Upper lobe of left lung (tissue), 6 donors: ENCODE measurements around the gene ADGRV1. TPM values are rescaled to one million over a fixed set of nuclear protein-coding genes. Genes with fewer than 3 reads are reported as not detected.

Source experiments
- ATAC-seq, 2 donors: fragments of 200-7000 bp; cut with Tn5 transposase; one replicate each; pipeline ENCODE4 v1.9.1; 2022; ENCODE audit warnings: mild to moderate bottlenecking in 2 of 2, moderate library complexity in 2 of 2; ENCODE audit not compliant: low FRiP score in 2 of 2
- DNase-seq, 2 donors: peaks; one replicate each; pipeline ENCODE4 v3.0.0-alpha.2; 2019 to 2020
- H3K27ac ChIP-seq, 4 donors: fragments of 200-600 bp; sonication (generic); one replicate each; pipeline ENCODE4 v1.5.1; 2016 to 2019
- H3K27me3 ChIP-seq, 4 donors: fragments of 200-600 bp; sonication (generic); one replicate each; pipeline ENCODE4 v1.5.1; 2017 to 2019
- H3K36me3 ChIP-seq, 4 donors: fragments of 200-600 bp; sonication (generic); one replicate each; pipeline ENCODE4 v1.5.1; 2016 to 2019
- H3K4me1 ChIP-seq, 4 donors: fragments of 200-600 bp; sonication (generic); one replicate each; pipeline ENCODE4 v1.5.1; 2018 to 2019
- H3K4me3 ChIP-seq, 4 donors: fragments of 200-600 bp; sonication (generic); one replicate each; pipeline ENCODE4 v1.5.1; 2017 to 2019; ENCODE audit warnings: mild to moderate bottlenecking in 2 of 4, moderate library complexity in 1 of 4
- H3K9me3 ChIP-seq, 4 donors: fragments of 200-600 bp; sonication (generic); one replicate each; pipeline ENCODE4 v1.5.1; 2018 to 2019
- EP300 ChIP-seq, 4 donors: sonication (generic); formaldehyde crosslinking; IDR thresholded peaks; one replicate each; pipeline ENCODE4 v1.5.1; 2017; ENCODE audit warnings: antibody characterized with exemption in 4 of 4, control low read depth in 2 of 4
- POLR2A ChIP-seq, 4 donors: fragments of 450-650 bp; IDR thresholded peaks; one replicate each; pipeline ENCODE4 v1.5.1; 2016 to 2017; ENCODE audit warnings: antibody characterized with exemption in 4 of 4, mild to moderate bottlenecking in 2 of 4
- POLR2AphosphoS5 ChIP-seq, 2 donors: sonication (generic); formaldehyde crosslinking; IDR thresholded peaks; one replicate each; pipeline ENCODE4 v1.5.1; 2017; ENCODE audit warnings: antibody characterized with exemption in 2 of 2
- WGBS, 2 donors: methylation state at CpG; one replicate each; pipeline ENCODE4 v1.1.5; 2017 to 2018; 5-methylcytosine and 5-hydroxymethylcytosine counted together
- total RNA-seq, 6 donors: library from RNA; depleted of rRNA in 4 of 6; stranded (reverse); fragments of >200 nt in 4 of 6; gene quantifications; one replicate each; pipeline versions ENCODE4 v1.1.0 to v1.2.1, GENCODE V29; 2016 to 2021
- TF ChIP-seq, protein P1 (sequence below), 6 experiments: fragments of 450-650 bp in 4 of 6; fragments of 200-600 bp in 2 of 6; sonication (generic) in 2 of 6; IDR thresholded peaks; one replicate each; pipeline ENCODE4 v1.5.1; 2016 to 2019; ENCODE audit warnings: antibody characterized with exemption in 6 of 6
- donor health status: DM: no; HTN: no; CAD: no; lungs with moderate emphysema.
- donor health status: DM: no; HTN: yes; CAD: no; lungs with severe emphysema.

ADGRV1 gene
- total RNA-seq, 6 donors from 2014 or later = 22.3 to 129 (median 60.4) TPM

DNA sequence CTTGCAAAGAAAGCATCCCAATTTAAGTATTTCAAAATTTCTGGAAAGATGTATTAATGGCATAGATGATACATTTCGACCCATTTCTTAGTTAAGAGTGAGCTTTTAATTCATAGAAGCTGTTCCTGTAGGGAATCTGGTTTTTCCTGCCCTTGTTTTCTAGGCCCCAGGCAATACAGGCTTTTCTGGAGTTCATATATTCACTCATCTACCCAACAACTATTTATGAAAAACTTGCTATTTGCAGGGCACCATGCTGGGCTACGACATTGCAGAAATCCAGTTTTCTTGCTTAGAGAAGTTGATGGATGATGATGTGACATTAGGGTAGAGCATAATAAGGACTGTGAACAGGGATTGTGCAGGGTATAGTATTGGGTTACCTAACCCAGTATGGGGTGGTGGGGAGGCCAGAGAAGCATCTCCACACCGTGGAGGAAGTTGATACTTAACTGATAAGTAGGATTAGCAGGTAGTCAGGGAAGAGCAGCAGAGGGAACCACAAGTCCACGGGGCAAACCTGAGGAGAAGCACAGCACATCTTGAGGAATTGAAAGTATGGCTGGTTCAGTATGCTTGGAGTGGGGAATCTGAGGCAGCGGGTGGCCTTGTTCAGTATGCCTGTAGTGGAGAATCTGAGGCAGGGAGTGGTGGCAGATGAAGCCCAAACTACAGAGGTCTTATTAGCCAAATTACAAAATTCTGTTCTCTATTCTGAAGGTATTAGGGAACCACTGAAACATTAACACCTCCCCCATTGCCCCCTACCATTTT lies 577.1 kb downstream of the ADGRV1 start:
- TF ChIP-seq POLR2AphosphoS5 (IDR thresholded peaks at IDR 0.05) (no peak), POLR2A (IDR thresholded peaks at IDR 0.05) (no peak), EP300 (IDR thresholded peaks at IDR 0.05) (no peak)
- TF ChIP-seq, protein P1, sequence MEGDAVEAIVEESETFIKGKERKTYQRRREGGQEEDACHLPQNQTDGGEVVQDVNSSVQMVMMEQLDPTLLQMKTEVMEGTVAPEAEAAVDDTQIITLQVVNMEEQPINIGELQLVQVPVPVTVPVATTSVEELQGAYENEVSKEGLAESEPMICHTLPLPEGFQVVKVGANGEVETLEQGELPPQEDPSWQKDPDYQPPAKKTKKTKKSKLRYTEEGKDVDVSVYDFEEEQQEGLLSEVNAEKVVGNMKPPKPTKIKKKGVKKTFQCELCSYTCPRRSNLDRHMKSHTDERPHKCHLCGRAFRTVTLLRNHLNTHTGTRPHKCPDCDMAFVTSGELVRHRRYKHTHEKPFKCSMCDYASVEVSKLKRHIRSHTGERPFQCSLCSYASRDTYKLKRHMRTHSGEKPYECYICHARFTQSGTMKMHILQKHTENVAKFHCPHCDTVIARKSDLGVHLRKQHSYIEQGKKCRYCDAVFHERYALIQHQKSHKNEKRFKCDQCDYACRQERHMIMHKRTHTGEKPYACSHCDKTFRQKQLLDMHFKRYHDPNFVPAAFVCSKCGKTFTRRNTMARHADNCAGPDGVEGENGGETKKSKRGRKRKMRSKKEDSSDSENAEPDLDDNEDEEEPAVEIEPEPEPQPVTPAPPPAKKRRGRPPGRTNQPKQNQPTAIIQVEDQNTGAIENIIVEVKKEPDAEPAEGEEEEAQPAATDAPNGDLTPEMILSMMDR (IDR thresholded peaks at IDR 0.05) = no peak
- WGBS, 2 donors = 83 to 91% methylated on average over 5 of the region's 5 CpGs
- ATAC-seq = no peak
- Histone ChIP-seq H3K27me3 (no peaks in the 10 kb centered on the region), H3K4me1 (peaks cover 0 to 13% (median 10%) of the 10 kb centered on the region in 4 donors), H3K27ac (no peak overlapping the region), H3K9me3 (no peaks in the 10 kb centered on the region), H3K36me3 (no peaks in the 10 kb centered on the region), H3K4me3 (no peak overlapping the region)
- no peak for DNase-seq

DNA sequence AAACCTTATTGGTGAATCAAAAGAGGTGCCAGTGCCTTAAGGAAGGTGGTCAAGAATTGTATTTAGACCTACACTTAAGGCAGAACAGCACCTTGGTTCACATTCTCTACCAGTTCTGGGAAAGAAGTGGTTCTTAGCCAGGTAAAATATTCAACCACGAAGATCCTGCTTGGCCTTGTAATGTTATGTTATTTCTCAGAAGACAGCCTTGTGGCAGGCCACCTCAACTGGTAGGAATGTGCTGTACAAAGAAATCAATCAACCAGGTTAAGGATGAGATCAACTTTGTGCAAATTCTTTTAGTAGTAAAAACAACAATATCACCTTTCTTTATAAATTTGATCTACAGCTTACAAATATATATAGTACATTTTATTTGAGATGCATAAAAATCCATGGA lies 577.7 kb downstream of the ADGRV1 start:
- ATAC-seq (no peak), DNase-seq (no peak)
- H3K27me3 ChIP-seq = no peaks in the 10 kb centered on the region
- peaks cover 0 to 13% (median 10%) of the 10 kb centered on the region in 4 donors for H3K4me1 ChIP-seq
- no peak overlapping the region for H3K4me3 ChIP-seq
- TF ChIP-seq POLR2AphosphoS5 (IDR thresholded peaks at IDR 0.05) (no peak), EP300 (IDR thresholded peaks at IDR 0.05) (no peak)
- TF ChIP-seq, protein P1 (IDR thresholded peaks at IDR 0.05) = no peak
- no peaks in the 10 kb centered on the region for H3K36me3 ChIP-seq
- H3K27ac ChIP-seq = no peak overlapping the region
- H3K9me3 ChIP-seq = no peaks in the 10 kb centered on the region
- WGBS, 2 donors = 59 to 63% methylated on average over 1 of the region's 1 CpG

DNA sequence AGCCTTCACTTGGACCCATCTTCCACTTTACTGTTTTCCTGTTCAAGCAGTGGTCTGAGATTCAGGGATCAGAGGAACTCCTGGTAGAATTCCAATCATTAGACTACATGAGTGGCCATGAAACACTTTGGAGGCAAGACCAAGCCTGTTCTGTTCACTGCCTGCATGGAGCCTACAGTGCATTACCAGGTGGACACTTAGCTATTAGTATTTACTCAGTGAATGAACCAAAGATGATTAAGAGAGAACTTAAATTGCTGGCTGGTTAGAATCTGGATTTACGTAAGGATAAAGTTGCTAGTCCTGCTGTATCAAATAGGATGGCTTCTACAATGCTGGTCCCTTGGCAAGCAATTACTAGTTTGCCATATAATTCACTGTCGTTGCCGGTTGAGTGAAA lies 579.0 kb downstream of the ADGRV1 start:
- H3K27me3 ChIP-seq = no peaks in the 10 kb centered on the region
- TF ChIP-seq POLR2AphosphoS5 (IDR thresholded peaks at IDR 0.05) (no peak), EP300 (IDR thresholded peaks at IDR 0.05) (no peak), POLR2A (IDR thresholded peaks at IDR 0.05) (no peak)
- TF ChIP-seq, protein P1 (IDR thresholded peaks at IDR 0.05) = no peak
- H3K4me1 ChIP-seq = peaks cover 9 to 16% (median 13%) of the 10 kb centered on the region in 4 donors
- DNase-seq (no peak), ATAC-seq (no peak)
- no peak overlapping the region for H3K27ac ChIP-seq
- no peaks in the 10 kb centered on the region for H3K9me3 ChIP-seq
- WGBS, 2 donors = 88 to 100% methylated on average over 3 of the region's 3 CpGs
- no peak overlapping the region for H3K4me3 ChIP-seq
- no peaks in the 10 kb centered on the region for H3K36me3 ChIP-seq

DNA sequence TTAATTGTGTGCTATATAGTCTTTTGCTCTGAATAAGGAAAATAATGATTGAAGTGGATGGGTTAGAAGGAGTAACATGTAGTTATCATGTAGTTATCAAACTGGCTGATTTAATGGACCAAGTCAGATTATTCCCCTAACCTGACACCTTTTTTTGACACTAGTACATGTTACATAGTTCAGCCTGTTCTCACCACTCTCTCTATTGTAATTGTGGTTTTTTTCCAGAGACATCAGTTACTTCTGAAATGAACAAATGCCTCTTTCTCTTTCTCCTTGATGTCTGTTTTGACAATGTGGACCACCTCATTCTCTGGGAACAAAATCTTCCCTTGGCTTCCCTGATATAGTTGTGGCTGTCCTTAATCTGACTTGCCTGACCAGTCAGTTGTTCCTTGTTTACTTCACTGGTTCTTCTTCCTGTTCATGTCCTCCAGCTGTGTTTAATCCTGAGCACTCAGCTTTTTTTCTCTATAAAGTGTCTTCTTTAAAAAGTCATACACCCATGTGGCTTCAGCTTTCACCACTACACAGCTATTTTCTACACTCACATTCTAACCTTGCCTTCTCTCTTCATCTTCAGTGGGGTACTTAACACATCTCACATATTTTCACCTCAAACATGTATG lies 581.1 kb downstream of the ADGRV1 start:
- peak in 1 of 2 donors; percentile 57 for ATAC-seq
- H3K27ac ChIP-seq = peak overlapping the region in 3 of 4 donors; percentile 30 to 60 (median 38)
- no peaks in the 10 kb centered on the region for H3K9me3 ChIP-seq
- H3K27me3 ChIP-seq = no peaks in the 10 kb centered on the region
- no peak for DNase-seq
- H3K36me3 ChIP-seq = no peaks in the 10 kb centered on the region
- TF ChIP-seq EP300 (IDR thresholded peaks at IDR 0.05) = no peak
- TF ChIP-seq, protein P1 (IDR thresholded peaks at IDR 0.05) = no peak
- peak in 1 of 2 donors; percentile 17 for TF ChIP-seq POLR2AphosphoS5 (IDR thresholded peaks at IDR 0.05)
- no peak for TF ChIP-seq POLR2A (IDR thresholded peaks at IDR 0.05)
- H3K4me3 ChIP-seq = no peak overlapping the region
- peaks cover 9 to 18% (median 15%) of the 10 kb centered on the region in 4 donors for H3K4me1 ChIP-seq
